ENCODE measurements around the gene NKX2-1. TPM values are rescaled to one million over a fixed set of nuclear protein-coding genes. Genes with fewer than 3 reads are reported as not detected.
A peak's percentile ranks its signal among the peaks of the same experiment; 100 is the strongest.

The NKX2-1 gene
- total and polyA plus RNA-seq, 2 donors from 2014 or later: not detected

- DNase-seq (no peak), FAIRE-seq (no peak)
- H3K27me3 ChIP-seq (ENCODE audit: control insufficient read depth, insufficient read depth, low read length): peaks cover 48% of the 10 kb centered on the region
- H3K4me1 ChIP-seq (ENCODE audit: control insufficient read depth in 2 of 3, insufficient read depth in 2 of 3, low read depth in 1 of 3, low read length in 3 of 3): no peaks in the 10 kb centered on the region
- no peak overlapping the region for H3K9ac ChIP-seq (ENCODE audit: low read length in 3 of 3)
- H3K36me3 ChIP-seq (ENCODE audit: control insufficient read depth in 2 of 3, insufficient read depth in 3 of 3, low read length in 3 of 3): no peaks in the 10 kb centered on the region
- H3K27ac ChIP-seq (ENCODE audit: low read depth in 2 of 2, low read length in 2 of 2): no peak overlapping the region
- intact Hi-C loops (cut with DNase I): no loop called here
- H3K4me3 ChIP-seq (ENCODE audit: low read length in 3 of 3): no peak overlapping the region
- TF ChIP-seq, protein P1, sequence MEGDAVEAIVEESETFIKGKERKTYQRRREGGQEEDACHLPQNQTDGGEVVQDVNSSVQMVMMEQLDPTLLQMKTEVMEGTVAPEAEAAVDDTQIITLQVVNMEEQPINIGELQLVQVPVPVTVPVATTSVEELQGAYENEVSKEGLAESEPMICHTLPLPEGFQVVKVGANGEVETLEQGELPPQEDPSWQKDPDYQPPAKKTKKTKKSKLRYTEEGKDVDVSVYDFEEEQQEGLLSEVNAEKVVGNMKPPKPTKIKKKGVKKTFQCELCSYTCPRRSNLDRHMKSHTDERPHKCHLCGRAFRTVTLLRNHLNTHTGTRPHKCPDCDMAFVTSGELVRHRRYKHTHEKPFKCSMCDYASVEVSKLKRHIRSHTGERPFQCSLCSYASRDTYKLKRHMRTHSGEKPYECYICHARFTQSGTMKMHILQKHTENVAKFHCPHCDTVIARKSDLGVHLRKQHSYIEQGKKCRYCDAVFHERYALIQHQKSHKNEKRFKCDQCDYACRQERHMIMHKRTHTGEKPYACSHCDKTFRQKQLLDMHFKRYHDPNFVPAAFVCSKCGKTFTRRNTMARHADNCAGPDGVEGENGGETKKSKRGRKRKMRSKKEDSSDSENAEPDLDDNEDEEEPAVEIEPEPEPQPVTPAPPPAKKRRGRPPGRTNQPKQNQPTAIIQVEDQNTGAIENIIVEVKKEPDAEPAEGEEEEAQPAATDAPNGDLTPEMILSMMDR (IDR thresholded peaks at IDR 0.05; ENCODE audit: borderline replicate concordance, extremely low read depth, insufficient read depth): no peak
- no peaks in the 10 kb centered on the region for H3K9me3 ChIP-seq (ENCODE audit: control insufficient read depth in 2 of 3, insufficient read depth in 1 of 3, low read length in 3 of 3)
Observed at GRCh38 chr14:36529062-36529461, 9.0 kb upstream of the NKX2-1 start.

GRCh38 chr14:36525746-36526099 is 5.7 kb upstream of the NKX2-1 start:
- Histone ChIP-seq H3K27ac (ENCODE audit: low read depth in 2 of 2, low read length in 2 of 2) (no peak overlapping the region), H3K36me3 (ENCODE audit: control insufficient read depth in 2 of 3, insufficient read depth in 3 of 3, low read length in 3 of 3) (no peaks in the 10 kb centered on the region), H3K4me3 (ENCODE audit: low read length in 3 of 3) (no peak overlapping the region), H3K9me3 (ENCODE audit: control insufficient read depth in 2 of 3, insufficient read depth in 1 of 3, low read length in 3 of 3) (peaks cover 0 to 3% (median 0%) of the 10 kb centered on the region in 3 donors), H3K27me3 (ENCODE audit: control insufficient read depth, insufficient read depth, low read length) (peaks cover 75% of the 10 kb centered on the region), H3K4me1 (ENCODE audit: control insufficient read depth in 2 of 3, insufficient read depth in 2 of 3, low read depth in 1 of 3, low read length in 3 of 3) (peaks cover 0 to 3% (median 0%) of the 10 kb centered on the region in 3 donors), H3K9ac (ENCODE audit: low read length in 3 of 3) (no peak overlapping the region)
- no peak for DNase-seq
- no peak for FAIRE-seq
- TF ChIP-seq, protein P1 (IDR thresholded peaks at IDR 0.05; ENCODE audit: borderline replicate concordance, extremely low read depth, insufficient read depth): no peak
- intact Hi-C loops (cut with DNase I): no loop called here

- peak in 4 of 5 donors; percentile 74 to 79 (median 76) for DNase-seq
- TF ChIP-seq, protein P1 (IDR thresholded peaks at IDR 0.05; ENCODE audit: borderline replicate concordance, extremely low read depth, insufficient read depth): peak; percentile 35
- H3K27ac ChIP-seq (ENCODE audit: low read depth in 2 of 2, low read length in 2 of 2): no peak overlapping the region
- no peaks in the 10 kb centered on the region for H3K36me3 ChIP-seq (ENCODE audit: control insufficient read depth in 2 of 3, insufficient read depth in 3 of 3, low read length in 3 of 3)
- H3K9me3 ChIP-seq (ENCODE audit: control insufficient read depth in 2 of 3, insufficient read depth in 1 of 3, low read length in 3 of 3): peaks cover 0 to 3% (median 0%) of the 10 kb centered on the region in 3 donors
- intact Hi-C loops (cut with DNase I): no loop called here
- no peak overlapping the region for H3K9ac ChIP-seq (ENCODE audit: low read length in 3 of 3)
- H3K27me3 ChIP-seq (ENCODE audit: control insufficient read depth, insufficient read depth, low read length): peaks cover 74% of the 10 kb centered on the region
- FAIRE-seq: no peak
- H3K4me1 ChIP-seq (ENCODE audit: control insufficient read depth in 2 of 3, insufficient read depth in 2 of 3, low read depth in 1 of 3, low read length in 3 of 3): peaks cover 0 to 7% (median 0%) of the 10 kb centered on the region in 3 donors
- H3K4me3 ChIP-seq (ENCODE audit: low read length in 3 of 3): no peak overlapping the region
Observed at GRCh38 chr14:36524874-36525745, 5.1 kb upstream of the NKX2-1 start.

Data from kidney (tissue), 14 donors.